NCI-H187 treated with DMSO at 0.1 percent for 48 hours (cell line): ENCODE measurements around the gene RTRAF.

Experiments used
- DNase-seq: peaks from one replicate; lab custom pipeline; 2025; lab: John Stamatoyannopoulos, UW

Gene RTRAF

DNA sequence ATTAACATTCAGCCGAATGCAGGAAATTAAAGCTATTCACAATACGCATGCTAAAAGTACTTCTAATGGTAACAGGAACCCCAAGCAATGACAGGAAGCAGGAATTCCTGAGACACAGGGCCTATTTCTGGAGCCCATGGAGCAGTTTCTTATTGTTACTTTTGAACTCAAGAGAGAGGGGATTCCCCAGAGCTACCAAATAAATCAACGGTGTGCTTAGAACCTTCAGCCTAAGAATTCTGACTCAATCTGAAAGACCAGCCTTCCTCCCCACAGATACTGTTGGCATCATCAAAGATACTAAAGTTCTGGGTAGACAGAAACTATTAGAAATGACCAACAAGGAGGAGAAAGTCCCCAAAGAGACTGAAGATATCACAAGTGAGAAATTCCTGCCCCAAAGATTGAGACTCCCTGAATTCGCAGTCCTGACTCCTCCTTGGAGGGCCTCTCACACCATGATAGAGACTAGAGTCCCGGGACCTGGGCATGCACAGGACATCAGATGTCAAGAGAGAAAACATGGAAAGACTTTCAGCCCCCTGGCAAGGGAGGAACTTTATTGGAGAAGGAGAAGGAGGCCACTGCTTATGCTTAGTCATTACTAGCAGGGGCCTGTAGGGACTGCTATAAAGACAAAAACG, 32.7 kb downstream of the RTRAF start:
- no peak for DNase-seq

DNA sequence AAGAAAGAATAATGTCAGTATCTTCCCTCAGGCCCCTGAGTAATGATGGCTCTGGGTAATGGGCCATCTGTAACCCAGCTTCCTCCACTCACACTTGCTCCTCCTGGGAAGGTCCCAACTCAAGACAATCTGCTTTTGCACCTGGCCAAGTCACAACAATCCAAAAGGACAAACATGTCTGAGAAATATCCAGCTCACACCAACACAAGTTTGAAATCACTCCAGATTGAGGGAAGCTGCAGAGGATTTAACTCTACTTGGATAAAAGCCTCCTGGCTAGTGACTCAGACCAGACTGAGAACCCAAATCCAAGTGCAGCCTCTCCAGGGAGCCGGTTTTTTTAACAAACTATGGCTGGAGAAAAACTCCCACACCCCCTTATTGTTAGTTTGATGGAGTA, 34.2 kb downstream of the RTRAF start:
- DNase-seq: no peak

- no peak for DNase-seq
Observed at GRCh38 chr14:52025310-52025709, 36.0 kb downstream of the RTRAF start.

DNA sequence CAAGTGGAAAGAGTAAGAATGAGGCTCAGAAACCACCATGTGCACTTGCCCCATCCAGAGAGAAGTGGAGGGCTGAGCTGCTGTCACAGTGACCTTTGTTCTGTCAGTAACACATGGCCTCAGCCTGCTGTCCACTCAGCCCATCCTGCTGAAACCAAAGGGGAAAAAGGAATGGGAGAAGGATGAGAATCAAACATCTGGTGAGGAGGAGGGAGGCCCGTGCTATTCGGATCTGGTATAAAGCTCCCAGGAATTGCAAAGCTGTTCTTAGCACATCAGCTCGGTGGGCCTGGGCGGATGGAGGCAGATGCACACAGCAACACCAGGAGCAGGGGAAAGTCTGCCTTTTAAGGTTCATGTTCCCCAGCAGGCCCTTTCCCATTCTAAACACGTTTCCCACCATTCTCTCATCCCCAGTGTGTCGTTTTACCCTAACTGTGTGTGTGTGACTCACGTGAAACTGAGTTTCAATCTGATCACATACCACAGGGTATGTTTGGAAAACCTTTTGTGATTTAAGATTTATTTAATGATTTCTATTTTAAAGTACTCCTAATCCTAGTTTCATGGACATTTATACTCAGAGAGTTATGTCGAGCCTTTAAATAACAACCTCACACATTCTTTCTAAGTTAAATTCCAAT, 36.8 kb downstream of the RTRAF start:
- DNase-seq: no peak

GRCh38 chr14:52026901-52027300, 37.6 kb downstream of the RTRAF start:
- DNase-seq: no peak

DNA sequence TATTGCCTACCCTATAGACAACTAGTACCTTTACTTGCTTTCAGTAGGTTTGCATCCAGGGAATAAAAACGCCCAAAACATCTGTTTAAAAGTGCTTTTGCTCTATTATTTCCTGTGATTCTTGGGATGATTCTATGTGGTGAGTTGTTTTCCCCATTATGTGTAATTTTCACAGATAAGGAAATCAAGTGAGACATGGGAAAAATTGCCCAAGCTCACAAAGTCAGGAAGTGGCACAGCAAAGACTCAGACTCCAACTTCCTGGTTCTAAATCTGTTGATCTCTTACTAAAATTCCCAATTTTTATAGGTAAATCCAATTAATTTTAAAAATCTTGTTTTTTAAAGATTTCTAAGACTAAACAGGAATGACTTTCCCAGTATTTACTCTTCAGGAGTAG, 40.5 kb downstream of the RTRAF start:
- DNase-seq: no peak

DNA sequence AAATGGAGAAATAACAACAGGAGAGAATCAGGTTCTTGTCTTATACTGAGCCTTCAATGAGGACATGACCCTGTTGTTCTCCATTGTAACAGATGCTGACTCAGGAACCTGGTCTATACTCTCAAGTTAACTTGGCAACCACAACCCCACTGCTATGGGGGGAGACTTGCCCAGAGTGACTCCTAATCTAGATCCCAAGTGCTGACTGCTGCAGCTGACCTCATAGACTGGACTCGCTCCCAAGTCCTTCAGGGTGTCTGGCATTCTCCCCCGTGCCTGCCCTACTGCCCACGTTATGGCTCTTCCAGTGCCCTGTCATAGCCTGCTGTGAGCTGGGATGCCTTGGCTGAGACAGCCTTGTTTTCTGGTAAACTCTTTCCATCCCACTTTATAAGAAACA, 42.4 kb downstream of the RTRAF start:
- no peak for DNase-seq

GRCh38 chr14:52032204-52032801, 43.0 kb downstream of the RTRAF start:
- no peak for DNase-seq

DNA sequence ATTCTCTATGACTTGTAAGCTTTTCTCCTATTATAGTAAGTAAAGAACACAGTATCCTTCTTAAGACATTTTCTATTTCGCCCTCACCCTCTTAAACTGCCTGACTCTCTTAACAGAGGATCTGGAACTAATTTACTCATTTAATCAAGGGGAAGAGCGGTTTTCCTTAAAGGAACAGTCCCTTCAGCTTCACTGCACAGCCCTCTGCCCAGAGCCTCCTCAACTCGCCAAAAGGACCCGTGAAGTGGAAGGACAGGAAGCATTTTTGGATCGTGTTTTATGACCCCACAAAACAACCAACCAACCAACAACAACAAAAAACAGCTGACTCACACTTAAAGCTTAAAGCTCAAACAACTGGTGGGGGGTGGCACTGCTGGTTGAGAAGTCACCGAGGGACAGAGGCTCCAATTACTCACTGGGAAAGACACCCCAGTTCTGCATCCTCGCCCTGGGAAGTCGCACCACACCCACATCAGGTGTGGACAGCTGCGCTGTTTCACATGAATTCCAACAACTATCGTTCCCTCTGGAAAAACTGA, 43.8 kb downstream of the RTRAF start:
- no peak for DNase-seq

GRCh38 chr14:52039124-52039815, 49.9 kb downstream of the RTRAF start:
- DNase-seq: no peak

GRCh38 chr14:52040598-52040997, 51.3 kb downstream of the RTRAF start:
- DNase-seq: no peak

DNA sequence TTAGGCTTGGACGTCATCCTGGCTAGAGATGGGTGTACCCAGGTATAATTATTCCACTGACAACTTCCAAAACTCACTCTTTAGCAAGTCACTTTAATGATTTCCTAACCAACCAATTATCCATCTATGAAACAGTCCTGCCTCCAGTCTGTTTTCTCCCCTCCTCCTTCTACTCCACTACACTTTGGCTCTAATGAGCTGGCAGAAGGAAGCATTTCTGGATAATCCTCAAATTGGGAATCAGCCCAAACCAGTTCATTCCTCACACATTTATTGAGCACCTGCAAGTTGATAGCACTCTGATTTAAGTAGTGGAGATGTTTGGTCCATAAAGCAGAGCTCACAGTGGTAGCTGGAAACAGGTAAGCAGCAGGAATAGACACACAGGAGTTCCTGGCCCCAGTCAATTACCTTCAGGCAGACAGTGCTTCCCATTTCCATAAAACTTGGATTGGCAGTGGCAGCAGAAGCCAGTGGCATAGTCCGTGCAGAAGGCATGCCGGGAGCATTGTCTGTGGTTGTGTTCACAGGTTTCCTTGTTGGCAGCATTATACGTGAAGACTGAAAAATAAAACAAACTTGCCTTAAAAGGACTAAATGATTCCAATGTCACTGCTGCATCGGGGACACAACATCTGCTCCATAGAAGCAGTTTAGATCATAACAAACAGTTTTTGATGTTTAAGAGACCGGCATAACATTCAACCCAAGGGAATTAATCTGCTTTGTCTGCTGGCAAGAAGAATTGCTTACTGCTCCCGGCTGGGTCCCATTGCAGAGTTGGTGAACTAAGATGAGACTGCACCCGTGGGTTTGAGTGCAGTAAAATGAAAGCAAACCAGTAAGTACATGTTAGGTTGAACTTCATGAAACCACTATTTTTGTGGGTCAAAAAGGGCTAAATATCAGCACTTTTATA, 53.3 kb downstream of the RTRAF start:
- no peak for DNase-seq

- no peak for DNase-seq
Observed at GRCh38 chr14:52043690-52044089, 54.3 kb downstream of the RTRAF start.

DNA sequence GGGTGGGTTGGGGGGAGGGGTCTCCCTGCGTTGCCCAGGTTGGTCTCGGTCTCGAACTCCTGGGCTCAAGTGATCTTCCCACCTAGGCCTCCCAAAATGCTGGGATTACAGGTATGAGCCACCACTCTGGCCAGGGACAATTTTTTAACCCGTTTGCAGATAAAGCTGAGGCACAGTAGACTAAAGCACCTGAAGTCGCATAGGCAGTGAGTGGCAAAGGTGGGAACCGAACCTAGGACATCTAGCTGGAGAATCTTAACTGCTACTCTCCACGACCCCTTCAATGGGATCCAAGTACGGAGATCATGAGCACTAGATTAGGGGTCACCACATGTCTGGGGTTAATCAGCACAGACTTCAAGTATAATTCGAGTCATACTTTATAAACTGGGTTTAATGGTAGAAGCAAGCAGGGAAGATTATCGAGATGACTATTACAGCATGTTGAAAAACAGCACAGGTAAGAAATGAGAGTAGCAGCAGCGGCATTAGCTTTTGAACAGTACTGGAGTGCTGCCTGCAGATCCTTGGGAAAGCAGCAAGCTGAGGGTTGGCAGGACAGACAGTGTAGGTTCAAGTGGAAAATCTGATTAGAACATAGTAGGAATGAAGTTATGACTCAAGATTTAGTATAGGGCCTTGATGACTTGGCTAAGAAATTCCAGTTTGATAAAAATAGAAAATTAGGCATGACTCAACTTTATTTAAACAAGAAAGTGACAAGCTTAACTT, 55.6 kb downstream of the RTRAF start:
- DNase-seq: no peak

- DNase-seq: no peak
Observed at GRCh38 chr14:52046376-52046917, 57.1 kb downstream of the RTRAF start.

DNA sequence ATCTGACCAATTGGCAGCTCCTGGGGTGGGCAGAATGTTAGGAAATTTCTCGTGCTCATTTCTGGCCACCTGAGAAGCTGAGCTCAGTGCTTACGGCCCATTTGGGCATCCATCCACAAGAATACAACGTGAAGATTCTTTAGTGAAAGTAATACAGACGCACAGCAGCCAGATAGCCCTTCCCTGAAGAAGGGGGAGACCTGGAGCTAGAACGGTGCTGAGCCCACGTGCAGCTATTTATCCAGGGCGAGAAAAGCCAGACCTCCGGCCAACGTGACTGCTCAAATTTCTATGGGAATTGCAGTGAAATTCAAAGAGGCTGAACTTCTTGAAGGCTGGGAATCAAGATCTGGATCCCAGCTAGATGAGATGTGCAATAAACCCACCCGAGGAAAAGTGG, 58.8 kb downstream of the RTRAF start:
- DNase-seq: no peak

DNA sequence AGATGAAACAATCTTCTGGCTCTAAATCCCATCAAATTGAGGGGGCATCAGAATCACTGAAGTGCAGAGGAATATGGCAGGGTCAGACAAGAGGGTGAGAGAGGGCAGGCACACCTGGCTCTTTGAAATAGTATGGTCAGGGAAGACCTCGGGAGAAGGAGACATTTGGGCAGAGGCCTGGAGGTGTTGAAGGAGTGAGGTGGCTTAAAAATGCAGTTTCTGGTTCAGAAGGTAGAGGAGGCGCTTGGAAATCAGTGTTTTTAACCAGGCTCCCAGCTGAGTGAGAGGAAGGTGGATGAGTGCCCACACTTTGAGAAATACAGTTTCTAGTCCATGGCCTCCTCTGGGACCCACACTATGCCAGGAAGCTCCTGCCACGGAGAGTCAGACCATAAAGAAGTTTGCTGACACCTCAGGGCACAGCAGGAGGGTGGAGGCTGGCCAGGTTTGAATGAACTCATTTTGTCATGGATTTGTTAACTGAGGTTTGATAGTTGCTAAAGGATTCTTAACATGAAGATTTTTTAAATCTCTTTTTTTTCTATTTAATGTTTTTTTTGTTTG, 59.4 kb downstream of the RTRAF start:
- DNase-seq: no peak

DNA sequence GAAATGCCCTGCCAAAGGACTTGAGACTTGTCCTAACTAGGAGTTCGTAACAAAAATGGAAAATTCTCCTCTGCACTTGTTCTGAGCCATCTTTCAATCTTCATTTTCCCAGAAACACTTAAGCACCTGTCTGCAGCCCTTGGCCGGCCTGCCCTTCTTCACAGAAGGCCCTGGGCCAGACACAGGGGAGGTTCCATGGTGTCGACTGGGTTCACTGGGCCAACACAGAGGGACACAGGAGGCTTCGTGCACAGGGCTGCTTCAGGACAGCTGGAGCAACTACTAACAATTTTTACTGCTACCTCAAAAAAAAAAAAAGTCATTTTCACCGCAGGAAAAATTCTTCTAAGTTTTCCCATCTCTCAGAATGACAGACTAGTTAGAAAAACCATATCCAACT, 59.9 kb downstream of the RTRAF start:
- no peak for DNase-seq

GRCh38 chr14:52049721-52050588, 60.6 kb downstream of the RTRAF start:
- no peak for DNase-seq
